Inferior parietal cortex (tissue), 1 donor: Measurements from ENCODE around the gene IRF8.
"Not testable (repeated sequence)": the region's sequence is repeated elsewhere in the genome, so short reads cannot be mapped to it uniquely, and the experiment has no call there.

Source experiments
- DNase-seq: peaks from one replicate; pipeline ENCODE4 v3.0.0-alpha.2; 2016; ENCODE audit errors: extremely low spot score

IRF8 gene

DNA sequence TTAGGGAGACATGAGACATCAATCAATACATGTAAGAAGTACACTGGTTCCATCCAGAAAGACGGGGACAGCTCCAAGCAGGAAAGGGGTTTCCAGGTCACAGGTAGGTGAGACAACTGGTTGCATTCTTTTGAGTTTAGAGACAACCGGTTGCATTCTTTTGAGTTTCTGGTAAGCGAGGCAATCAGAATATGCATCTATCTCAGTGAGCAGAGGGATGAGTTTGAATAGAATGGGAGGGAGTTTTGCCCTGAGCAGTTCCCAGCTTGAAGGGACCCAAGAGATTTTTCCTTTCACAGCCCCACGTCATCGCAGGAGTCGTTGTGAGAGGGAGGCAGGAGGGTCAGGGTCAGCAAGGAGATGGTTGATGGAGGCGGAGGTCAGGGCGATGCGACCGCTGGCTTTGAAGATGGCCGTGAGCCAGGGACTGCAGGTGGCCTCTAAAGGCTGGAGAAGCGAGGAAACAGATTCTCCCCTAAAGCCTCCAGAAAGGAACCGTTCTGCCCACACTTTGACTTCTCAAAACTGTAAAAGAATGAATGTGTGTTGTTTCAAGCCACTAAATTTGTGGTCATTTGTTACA is 36.5 kb downstream of the IRF8 start:
- DNase-seq, result no peak

GRCh38 chr16:85935974-85936760 is 37.2 kb downstream of the IRF8 start:
- DNase-seq, result no peak

GRCh38 chr16:85936816-85937215 is 37.9 kb downstream of the IRF8 start:
- no peak for DNase-seq

DNA sequence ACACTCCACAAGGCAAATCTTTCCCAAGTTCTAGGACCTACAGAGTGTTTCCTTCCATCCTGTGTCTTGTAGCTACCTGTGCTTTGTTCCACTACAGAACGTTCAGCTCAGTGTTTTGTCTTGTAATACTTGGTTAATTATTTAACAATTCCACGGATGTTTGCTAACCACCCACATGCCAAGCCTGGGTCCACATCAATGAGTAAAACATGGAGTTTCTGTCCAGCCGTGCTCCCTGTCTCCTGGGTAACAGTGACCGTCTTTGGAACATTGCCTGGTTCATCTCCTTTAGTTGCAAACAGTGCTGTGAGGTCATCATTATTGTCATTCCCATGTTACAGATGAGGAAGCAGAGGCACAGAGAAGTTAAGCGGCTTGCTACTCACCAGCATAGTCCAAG is 41.3 kb downstream of the IRF8 start:
- DNase-seq, result no peak

DNA sequence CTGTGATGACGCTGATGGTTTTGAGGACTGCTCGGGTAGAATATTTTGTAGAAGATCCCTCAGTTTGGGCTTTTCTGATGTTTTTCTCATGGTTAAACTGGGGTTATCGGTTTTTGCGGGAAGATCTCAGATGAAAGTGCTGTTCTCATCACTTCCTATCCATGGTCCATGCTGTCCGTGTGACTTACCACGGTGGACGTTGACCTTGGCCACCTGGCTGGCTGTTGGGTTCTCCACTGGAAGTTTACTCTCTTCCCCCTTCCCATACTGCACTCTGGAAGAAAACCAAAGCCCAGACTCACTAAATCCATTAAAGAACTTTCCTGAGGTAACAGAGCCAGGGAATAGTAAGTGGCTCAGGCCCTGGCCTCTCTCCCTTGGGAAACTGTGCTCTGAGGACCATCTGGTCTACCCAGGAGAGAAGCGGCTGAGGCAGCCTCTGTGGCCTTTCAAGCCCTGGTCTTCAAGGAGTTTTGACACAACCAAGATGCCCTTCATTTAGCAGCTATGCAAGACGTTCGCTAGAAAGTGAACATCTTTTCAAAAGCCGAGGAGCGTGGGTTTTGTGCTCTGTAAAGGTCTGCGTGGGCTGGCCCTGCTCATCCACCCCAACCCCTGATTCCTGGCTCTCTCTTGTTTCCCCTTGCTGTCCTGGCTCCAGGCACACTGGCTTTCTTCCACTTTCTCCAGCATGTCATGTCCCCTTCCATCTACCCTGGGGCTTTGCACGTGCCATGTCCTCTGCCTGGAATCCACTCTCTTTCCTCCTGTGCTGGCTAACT is 43.1 kb downstream of the IRF8 start:
- no peak for DNase-seq

GRCh38 chr16:85942659-85943058 is 43.7 kb downstream of the IRF8 start:
- not testable (repeated sequence) for DNase-seq

DNA sequence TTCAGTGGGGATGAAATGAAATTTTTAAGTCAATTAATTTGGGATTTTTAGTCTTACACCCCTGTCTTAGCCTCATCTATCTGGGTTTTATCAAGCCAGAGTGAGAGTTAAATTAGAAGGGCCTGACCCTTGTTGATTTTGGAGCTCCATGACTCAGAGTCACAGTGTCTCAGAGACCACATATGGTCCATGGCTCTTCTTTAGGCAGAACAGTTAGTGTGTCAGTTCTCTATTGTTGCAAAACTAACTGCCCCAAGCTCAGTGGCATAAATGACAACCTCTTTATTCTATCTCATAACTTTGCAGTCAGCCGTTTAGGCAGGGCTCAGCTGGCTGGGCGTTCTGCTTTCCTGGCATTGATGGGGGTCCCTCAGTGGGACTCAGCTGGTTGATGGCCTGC is 44.7 kb downstream of the IRF8 start:
- DNase-seq, result no peak

- no peak for DNase-seq
Observed at GRCh38 chr16:85944572-85945423, 45.8 kb downstream of the IRF8 start.

DNA sequence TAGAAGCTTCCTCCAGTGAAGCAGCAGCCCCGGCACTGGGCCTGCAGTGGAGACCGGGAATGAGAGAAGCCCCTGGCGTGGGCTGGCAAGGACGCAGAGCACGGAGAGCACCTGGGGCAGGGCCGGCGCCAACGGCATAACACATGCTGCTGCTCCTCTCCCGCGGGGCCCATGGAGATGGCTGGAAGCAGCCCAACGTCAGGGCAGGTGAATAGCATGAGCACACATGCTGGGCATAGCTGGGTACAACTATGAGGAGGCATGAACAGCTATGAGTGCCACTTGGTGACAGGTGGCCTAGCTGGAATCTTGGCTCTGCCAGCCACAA is 46.4 kb downstream of the IRF8 start:
- DNase-seq, result no peak

GRCh38 chr16:85946541-85947124 is 47.7 kb downstream of the IRF8 start:
- DNase-seq, result no peak

DNA sequence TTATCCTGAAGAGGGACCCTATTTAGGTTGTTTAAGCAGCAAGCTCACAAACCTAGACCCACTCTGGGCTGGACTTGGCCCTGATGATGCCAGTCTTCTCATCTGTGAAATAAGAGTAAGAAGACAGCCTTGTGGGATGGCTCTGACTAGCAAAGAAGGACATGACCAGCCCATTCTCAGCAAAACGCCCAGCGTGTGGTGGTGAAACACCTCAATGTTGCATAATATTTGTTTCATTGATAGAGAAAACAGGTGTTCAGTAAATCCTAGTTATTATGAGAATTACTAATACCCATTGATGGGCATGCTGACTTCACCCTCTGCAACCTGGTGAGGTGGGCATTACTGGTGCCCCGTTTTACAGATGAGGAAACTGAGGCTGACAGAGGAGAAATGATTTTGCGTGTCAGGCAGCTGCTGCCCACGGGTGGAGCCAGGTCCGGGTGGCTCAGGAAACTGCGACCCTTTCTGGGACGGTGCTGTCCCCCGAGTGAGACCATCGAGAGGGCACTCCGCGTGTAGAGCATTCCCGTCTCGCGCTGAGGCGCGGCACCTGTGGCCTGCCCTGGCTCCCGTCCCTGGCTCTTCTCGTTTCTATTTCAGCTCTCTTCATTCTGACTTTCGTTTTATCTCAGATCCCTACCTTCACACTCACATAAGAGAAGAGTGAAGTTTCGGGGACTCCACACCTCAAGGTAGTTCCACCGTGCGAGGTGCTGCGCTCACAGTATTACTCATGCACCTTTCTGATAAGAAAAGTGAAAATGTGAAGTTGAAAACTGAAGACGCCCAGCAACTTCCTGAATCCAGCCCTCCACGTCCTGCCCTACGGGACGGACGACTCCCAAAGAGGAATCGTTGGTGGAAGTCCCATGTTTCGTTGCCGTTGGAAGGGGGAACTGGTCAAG is 48.5 kb downstream of the IRF8 start:
- DNase-seq, result no peak

GRCh38 chr16:85948138-85948509 is 49.2 kb downstream of the IRF8 start:
- DNase-seq, result no peak

- no peak for DNase-seq
Observed at GRCh38 chr16:85948616-85949265, 49.8 kb downstream of the IRF8 start.

DNA sequence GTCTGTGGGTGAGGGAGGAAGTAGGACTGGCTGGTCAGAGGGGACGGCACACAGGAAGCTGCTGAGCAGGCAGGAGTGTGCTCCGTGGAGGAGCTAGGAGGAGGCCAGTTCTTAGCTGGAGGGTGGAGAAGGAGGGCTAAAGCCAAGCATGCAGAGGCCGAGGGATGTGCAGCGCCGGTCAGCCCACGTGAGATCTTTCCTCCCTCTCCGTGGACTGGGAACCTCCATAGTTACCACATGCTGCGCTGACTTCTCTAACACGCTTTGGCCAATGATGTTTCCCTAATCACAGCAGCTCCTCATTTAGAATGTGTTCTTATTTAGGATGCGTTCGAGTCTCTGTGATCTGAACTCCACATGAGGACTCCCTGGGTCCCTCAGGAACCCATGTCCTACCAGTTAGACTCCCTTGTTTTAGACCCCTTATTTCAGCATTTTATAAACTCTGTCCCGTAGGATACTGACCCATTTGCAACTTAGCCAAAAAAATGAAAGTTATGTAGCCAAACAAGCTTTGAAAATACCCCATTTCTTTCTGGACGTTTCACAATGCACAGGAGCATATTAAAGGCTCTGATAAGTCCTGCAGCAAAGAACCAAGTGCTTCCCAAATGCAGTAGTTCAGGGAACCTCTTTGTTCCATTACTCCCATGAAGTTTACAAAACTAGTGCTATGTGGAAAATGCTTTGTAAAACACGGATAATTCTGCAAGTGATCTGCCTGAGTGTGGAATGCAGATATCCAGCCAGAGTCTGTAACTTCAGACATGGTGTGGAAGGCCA is 51.4 kb downstream of the IRF8 start:
- DNase-seq, result no peak

DNA sequence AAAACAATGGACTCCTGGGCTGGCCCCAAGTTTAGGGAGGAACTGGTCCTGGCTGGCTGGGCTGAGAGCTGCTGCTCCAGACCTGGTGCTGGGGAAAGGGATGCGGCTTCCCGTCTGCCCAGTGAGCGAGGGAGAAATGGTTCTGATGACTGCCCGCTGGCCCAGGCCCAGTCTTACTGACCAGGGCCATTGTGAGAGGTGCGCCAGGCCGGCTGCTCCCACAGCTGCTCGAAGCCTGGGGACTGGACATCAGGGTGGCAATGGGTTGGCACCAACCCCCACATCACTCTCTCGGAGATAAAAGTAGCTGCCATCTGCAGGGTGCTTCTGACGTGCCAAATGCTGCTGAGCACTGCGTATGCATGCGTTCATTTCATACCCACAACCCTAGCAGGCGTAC is 53.2 kb downstream of the IRF8 start:
- DNase-seq, result no peak

DNA sequence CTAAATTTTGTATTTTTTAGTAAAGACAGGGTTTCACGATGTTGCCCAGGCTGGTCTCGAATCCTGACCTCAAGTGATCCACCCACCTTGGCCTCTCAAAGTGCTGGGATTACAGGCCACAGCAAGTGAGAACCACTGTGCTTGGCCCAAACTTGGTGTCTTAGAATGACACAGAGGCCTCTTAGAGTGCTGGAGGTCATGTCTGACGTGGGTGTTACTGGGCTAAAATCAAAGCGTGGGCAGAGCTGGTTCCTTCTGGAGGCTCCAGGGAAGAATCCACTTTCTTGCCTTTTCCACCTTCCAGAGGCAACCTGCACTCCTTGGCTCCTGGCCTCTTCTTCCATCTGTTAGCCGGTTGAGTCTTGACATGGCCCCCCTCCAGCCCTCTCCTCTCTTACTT is 53.8 kb downstream of the IRF8 start:
- no peak for DNase-seq

DNA sequence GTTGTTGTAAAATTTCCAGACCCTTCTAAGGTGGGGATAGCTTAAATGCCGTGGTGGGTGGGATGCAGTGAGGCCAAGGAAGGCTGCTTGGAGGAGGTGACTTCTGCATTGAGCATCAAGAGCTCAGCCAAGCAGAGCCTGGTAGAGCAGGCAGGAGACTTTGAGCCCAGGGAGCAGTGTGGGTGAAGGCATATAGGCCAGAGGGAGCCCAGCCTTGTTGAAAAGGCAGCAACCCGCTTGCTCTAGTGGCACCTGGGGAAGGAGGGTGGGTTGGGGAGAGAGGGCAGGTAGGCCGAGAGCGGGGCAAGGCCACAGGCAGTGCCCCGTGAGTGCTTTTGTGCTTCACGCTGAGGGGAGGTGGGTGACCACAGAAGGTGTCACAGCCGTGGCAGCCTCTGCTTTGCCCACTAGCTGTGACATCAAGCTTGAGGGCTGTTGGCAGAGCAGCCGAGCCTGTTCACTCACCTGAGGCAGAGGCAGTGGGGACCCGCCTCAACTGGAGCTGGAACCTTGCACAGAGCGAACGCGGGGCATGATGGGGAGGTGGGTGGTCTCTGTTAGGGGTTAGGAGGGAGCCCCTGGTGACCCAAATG is 56.1 kb downstream of the IRF8 start:
- no peak for DNase-seq

DNA sequence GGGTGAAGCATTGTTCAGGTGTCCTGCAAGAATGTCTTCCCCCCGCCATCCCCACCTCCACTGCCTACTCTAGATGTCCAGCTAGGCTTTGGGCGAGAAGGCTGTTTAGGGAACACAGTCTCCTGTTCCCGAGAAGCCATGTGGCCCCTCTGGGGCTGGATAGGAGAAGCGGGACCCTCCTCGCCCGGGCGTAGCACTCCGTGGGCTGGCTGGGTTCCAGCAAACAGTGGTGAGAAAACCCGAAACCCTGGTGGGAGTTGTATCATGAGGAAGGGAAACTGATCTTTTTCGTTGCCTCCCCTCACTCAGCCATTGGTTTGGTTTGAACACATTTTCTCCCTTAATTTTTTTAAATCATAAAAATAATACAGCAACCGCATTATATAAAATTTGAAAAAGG is 56.6 kb downstream of the IRF8 start:
- no peak for DNase-seq

DNA sequence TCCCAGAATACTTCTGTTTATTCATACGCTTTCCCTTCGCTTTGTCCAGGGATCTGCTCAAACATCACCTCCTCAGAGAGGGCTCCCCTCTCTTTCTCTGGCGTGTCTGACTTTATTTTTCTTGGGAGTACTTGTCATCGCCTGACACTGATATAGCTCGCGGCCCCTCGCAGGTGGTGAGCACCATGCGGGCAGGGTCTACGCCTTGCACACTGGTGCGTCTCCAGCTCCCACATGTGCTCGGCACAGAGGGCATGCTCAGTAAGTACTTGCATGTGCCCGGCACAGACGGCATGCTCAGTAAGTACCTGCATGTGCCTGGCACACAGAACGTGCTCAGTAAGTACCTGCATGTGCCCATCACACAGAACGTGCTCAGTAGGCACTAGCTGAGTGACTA is 57.5 kb downstream of the IRF8 start:
- no peak for DNase-seq
